Measurements from ENCODE around the gene MED16.
A peak's percentile ranks its signal among the peaks of the same experiment; 100 is the strongest.
"Not testable (repeated sequence)": the region's sequence is repeated elsewhere in the genome, so short reads cannot be mapped to it uniquely, and the experiment has no call there.

Gene MED16

DNA sequence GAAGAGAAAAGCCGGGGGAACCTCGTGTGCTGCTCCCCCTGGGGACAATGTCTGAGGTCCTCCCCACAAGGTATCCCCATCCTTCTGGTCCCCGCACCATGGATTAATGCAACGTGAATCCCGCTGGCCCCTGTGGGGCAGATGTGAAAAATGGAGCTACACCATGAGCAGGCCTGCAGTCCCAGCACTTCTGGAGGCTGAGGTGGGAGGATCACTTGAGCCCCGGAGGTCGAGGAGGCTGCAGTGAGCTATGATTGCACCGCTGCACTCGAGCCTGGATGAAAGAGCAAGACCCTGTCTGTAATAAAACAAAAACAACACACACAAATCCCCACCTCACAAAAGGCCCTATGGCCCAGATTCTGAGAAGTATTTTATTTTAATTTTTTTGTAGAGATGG, 34.7 kb downstream of the MED16 start:
- Mint-ChIP-seq H3K27me3 (peaks cover 4% of the 10 kb centered on the region), H3K4me3 (no peak overlapping the region), H3K27ac (no peak overlapping the region), H3K4me1 (peaks cover 8% of the 10 kb centered on the region), H3K9me3 (no peaks in the 10 kb centered on the region), H3K36me3 (no peaks in the 10 kb centered on the region)
- DNase-seq (ENCODE audit: low spot score in 2 of 2): no peak
- ATAC-seq (ENCODE audit: low read depth): no peak

DNA sequence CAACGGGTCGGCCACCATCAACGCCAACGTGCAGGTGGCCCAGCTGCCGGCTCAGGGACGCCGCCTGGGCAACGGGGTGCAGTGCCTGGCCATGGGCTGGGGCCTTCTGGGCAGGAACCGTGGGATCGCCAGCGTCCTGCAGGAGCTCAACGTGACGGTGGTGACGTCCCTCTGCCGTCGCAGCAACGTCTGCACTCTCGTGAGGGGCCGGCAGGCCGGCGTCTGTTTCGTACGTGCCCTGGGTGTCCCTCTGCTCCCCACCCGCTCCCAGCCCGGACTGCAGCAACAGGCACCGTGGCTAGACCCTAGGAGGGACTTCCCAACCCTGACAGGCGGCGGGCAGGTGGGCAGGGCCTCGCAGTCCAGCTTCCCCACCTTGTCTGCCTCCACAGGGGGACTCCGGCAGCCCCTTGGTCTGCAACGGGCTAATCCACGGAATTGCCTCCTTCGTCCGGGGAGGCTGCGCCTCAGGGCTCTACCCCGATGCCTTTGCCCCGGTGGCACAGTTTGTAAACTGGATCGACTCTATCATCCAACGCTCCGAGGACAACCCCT, 37.3 kb downstream of the MED16 start:
- no peaks in the 10 kb centered on the region for H3K36me3 Mint-ChIP-seq

DNA sequence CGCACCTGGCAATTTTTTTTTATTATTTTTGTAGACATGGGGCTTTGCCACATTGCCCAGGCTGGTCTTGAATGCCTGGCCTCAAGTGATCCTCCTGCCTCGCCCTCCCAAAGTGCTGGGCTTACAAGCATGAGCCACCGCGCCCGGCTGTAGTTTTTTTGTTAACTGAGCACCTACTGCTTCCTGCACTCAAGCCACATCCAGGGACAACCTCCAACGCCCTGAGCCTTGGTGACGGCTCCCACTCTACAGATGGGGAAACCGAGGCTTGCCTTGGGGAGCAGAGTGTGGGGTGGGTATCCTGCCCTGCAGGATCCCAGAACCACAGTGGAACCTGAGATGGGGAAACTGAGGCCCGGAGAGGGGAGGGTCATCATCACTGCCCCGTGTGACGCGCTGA, 37.8 kb downstream of the MED16 start:
- Mint-ChIP-seq H3K4me3 (no peak overlapping the region), H3K27ac (no peak overlapping the region), H3K27me3 (peaks cover 3% of the 10 kb centered on the region), H3K36me3 (no peaks in the 10 kb centered on the region), H3K9me3 (no peaks in the 10 kb centered on the region), H3K4me1 (peaks cover 2% of the 10 kb centered on the region)
- DNase-seq (ENCODE audit: low spot score in 2 of 2): no peak
- no peak for ATAC-seq (ENCODE audit: low read depth)

More for the DNA sequence above, 37.3 kb downstream of the MED16 start:
- H3K4me3 Mint-ChIP-seq: no peak overlapping the region
- DNase-seq (ENCODE audit: low spot score in 2 of 2) (no peak), ATAC-seq (ENCODE audit: low read depth) (no peak)
- H3K4me1 Mint-ChIP-seq: peaks cover 2% of the 10 kb centered on the region
- no peaks in the 10 kb centered on the region for H3K9me3 Mint-ChIP-seq
- no peak overlapping the region for H3K27ac Mint-ChIP-seq
- H3K27me3 Mint-ChIP-seq: no peaks in the 10 kb centered on the region

DNA sequence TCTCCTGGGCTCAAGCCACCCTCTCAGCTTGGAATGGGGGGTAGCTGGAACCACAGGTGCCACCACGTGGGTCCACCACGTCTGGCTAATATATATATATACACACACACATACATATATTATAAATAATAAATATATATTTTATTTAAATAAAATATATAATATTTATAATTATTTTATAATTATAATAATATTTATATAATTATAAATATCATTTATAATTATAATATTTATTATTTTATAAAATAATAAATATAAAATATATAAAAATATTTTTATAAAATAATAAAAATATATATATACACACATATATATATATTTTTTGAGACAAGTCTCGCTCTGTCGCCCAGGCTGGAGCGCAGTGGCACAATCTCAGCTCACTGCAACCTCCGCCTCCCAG, 38.4 kb downstream of the MED16 start:
- H3K36me3 Mint-ChIP-seq: no peaks in the 10 kb centered on the region
- H3K27me3 Mint-ChIP-seq: peaks cover 3% of the 10 kb centered on the region
- no peak for DNase-seq (ENCODE audit: low spot score in 2 of 2)
- peaks cover 2% of the 10 kb centered on the region for H3K4me1 Mint-ChIP-seq
- ATAC-seq (ENCODE audit: low read depth): no peak
- no peak overlapping the region for H3K4me3 Mint-ChIP-seq
- H3K9me3 Mint-ChIP-seq: no peaks in the 10 kb centered on the region
- H3K27ac Mint-ChIP-seq: no peak overlapping the region

DNA sequence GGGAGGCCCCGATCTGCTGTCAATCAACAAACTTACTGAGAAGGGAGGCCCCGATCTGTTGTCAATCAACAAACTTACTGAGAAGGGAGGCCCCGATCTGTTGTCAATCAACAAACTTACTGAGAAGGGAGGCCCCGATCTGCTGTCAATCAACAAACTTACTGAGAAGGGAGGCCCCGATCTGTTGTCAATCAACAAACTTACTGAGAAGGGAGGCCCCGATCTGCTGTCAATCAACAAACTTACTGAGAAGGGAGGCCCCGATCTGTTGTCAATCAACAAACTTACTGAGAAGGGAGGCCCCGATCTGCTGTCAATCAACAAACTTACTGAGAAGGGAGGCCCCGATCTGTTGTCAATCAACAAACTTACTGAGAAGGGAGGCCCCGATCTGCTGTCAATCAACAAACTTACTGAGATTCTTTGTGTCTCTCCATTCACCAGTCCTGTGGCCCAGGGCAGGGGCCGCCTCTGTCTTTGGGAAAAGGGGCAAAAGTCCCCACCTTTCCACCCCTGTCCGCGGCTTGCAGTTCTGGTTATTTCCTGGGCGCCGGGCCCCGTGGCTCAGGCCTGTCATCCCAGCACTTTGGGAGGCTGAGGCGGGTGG, 39.3 kb downstream of the MED16 start:
- DNase-seq (ENCODE audit: low spot score in 2 of 2); H3K4me1 Mint-ChIP-seq; H3K4me3 Mint-ChIP-seq; ATAC-seq (ENCODE audit: low read depth); H3K27me3 Mint-ChIP-seq; H3K27ac Mint-ChIP-seq; H3K9me3 Mint-ChIP-seq; H3K36me3 Mint-ChIP-seq: not testable (repeated sequence)

DNA sequence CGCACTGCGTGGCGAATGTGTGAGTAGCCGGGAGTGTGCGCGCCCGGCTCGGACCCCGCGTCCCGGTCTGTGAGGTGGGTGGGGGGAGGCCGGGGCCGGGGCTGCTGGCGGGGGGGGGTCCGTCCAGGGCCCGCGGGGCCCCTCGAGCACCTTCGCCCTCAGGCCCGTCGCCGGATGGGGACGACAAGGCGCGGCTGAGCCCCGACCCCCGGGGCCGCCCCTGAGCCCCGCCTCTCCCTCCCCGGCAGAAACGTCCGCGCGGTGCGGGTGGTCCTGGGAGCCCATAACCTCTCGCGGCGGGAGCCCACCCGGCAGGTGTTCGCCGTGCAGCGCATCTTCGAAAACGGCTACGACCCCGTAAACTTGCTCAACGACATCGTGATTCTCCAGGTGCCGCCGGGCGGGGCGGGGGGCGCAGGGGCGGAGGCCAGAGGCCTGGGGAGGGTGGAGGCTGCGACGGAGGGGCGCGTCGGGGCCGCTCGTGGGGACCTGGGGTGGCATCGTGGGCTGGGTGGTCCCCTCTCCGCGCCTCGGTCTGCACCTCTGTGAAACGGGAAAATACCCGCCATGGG, 39.9 kb downstream of the MED16 start:
- Mint-ChIP-seq H3K9me3 (no peaks in the 10 kb centered on the region), H3K27me3 (peaks cover 8% of the 10 kb centered on the region), H3K36me3 (no peaks in the 10 kb centered on the region), H3K27ac (no peak overlapping the region), H3K4me3 (no peak overlapping the region), H3K4me1 (peaks cover 2% of the 10 kb centered on the region)
- DNase-seq (ENCODE audit: low spot score in 2 of 2) (no peak), ATAC-seq (ENCODE audit: low read depth) (no peak)

DNA sequence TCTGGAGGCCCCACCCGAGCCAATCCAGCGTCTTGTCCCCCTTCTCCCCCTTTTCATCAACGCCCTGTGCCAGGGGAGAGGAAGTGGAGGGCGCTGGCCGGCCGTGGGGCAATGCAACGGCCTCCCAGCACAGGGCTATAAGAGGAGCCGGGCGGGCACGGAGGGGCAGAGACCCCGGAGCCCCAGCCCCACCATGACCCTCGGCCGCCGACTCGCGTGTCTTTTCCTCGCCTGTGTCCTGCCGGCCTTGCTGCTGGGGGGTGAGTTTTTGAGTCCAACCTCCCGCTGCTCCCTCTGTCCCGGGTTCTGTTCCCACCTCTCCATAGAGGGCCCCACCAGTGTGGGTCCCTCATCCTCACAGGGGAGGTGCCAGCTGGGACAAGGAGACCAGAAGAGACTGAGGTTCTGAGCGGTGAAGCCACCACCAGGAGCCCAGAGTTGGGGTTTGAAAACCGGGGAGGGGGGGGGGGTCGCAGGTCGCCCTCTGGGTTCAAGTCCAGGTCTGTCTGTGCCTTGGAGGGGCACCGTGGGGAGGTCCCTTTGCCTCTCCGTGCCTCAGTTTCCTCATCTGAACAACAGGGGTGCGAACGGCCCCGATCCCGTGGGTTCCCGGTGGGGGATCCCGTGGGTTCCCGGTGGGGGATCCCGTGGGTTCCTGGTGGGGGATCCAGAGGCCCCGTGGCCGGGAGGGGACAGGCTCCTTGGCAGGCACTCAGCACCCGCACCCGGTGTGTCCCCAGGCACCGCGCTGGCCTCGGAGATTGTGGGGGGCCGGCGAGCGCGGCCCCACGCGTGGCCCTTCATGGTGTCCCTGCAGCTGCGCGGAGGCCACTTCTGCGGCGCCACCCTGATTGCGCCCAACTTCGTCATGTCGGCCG, 40.6 kb downstream of the MED16 start, which contains the start of gene ELANE:
Gene ELANE (plus strand): TSS at position 168 of the 878 bp plus-strand sequence. CDS start 26 bp downstream, at position 194.
- H3K27ac Mint-ChIP-seq: no peak within 1 kb of the TSS

DNA sequence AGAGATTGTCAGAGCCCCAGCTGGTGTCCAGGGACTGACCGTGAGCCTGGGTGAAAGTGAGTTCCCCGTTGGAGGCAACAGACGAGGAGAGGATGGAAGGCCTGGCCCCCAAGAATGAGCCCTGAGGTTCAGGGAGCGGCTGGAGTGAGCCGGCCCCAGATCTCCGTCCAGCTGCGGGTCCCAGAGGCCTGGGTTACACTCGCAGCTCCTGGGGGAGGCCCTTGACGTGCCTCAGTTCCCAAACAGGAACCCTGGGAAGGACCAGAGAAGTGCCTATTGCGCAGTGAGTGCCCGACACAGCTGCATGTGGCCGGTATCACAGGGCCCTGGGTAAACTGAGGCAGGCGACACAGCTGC, 42.0 kb downstream of the MED16 start:
- H3K36me3 Mint-ChIP-seq: no peaks in the 10 kb centered on the region
- H3K9me3 Mint-ChIP-seq: no peaks in the 10 kb centered on the region
- no peak for DNase-seq (ENCODE audit: low spot score in 2 of 2)
- no peak overlapping the region for H3K4me3 Mint-ChIP-seq
- peaks cover 13% of the 10 kb centered on the region for H3K27me3 Mint-ChIP-seq
- no peak for ATAC-seq (ENCODE audit: low read depth)
- H3K27ac Mint-ChIP-seq: no peak overlapping the region
- no peaks in the 10 kb centered on the region for H3K4me1 Mint-ChIP-seq

More for the DNA sequence above, 40.6 kb downstream of the MED16 start, which contains the start of gene ELANE:
- H3K36me3 Mint-ChIP-seq: no peaks in the 10 kb centered on the region
- ATAC-seq (ENCODE audit: low read depth): no peak
- no peak within 1 kb of the TSS for H3K4me3 Mint-ChIP-seq
- no peak for DNase-seq (ENCODE audit: low spot score in 2 of 2)
- H3K27me3 Mint-ChIP-seq: peaks cover 8% of the 10 kb centered on the region
- peaks cover 2% of the 10 kb centered on the region for H3K4me1 Mint-ChIP-seq
- no peaks in the 10 kb centered on the region for H3K9me3 Mint-ChIP-seq

DNA sequence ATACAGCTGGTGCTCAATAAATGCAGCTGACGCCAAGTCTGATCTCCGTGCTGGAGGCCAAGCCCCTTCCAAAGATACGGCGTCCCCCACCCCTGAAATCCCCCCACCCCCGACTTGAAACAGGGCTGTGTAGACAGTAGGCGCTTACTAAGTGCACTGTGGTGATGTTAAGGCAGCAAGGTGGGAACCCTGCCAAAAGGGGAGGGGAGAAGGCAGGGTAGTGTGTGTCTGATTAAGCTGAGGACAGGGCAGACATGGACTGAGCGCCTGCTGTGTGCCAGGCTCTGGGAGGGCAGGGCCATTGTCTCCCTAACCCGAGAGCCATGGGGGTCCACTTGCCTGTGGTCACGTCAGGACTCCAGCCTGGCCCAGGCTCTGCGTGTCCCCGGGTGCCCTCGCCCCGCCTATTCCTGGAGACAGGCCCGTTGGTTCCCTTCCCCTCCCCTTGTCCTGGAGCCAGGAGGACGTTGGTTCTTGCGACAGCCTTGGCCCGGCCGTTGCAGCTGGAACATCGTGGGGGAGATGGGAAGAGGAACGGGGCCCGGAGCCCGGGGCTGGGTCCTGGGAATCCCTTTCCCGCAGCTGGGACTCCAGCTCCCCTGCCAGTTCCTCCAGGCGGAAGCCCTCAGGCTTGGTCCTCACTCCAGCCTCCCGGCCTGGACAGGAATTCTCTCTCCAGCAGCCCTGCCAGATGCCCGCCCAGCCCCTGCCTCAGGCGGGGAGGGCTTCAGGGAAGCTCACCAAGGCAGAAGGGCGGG, 42.6 kb downstream of the MED16 start:
- Mint-ChIP-seq H3K27ac (no peak overlapping the region), H3K36me3 (no peaks in the 10 kb centered on the region), H3K4me1 (no peaks in the 10 kb centered on the region), H3K27me3 (peaks cover 17% of the 10 kb centered on the region), H3K4me3 (no peak overlapping the region), H3K9me3 (no peaks in the 10 kb centered on the region)
- DNase-seq (ENCODE audit: low spot score in 2 of 2) (no peak), ATAC-seq (ENCODE audit: low read depth) (peak; percentile 24)

DNA sequence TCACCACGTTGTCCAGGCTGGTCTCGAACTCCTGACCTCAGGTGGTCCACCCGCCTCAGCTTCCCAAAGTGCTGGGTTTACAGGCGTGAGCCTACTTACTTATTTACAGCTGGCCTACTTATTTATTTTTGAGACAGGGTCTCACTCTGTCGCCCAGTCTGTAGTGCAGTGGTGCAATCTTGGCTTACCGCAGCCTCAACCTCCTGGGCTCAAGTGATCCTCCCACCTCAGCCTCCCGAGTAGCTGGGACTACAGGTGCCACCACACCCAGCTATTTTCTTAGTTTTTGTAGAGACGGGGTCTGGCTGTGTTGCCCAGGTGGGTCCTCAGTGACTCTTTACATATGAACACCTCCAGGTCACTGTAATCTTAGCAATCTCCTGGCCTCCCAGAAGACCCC, 43.8 kb downstream of the MED16 start:
- peaks cover 22% of the 10 kb centered on the region for H3K27me3 Mint-ChIP-seq
- not testable (repeated sequence) for H3K27ac Mint-ChIP-seq; DNase-seq (ENCODE audit: low spot score in 2 of 2); H3K4me1 Mint-ChIP-seq; ATAC-seq (ENCODE audit: low read depth); H3K36me3 Mint-ChIP-seq; H3K4me3 Mint-ChIP-seq; H3K9me3 Mint-ChIP-seq

DNA sequence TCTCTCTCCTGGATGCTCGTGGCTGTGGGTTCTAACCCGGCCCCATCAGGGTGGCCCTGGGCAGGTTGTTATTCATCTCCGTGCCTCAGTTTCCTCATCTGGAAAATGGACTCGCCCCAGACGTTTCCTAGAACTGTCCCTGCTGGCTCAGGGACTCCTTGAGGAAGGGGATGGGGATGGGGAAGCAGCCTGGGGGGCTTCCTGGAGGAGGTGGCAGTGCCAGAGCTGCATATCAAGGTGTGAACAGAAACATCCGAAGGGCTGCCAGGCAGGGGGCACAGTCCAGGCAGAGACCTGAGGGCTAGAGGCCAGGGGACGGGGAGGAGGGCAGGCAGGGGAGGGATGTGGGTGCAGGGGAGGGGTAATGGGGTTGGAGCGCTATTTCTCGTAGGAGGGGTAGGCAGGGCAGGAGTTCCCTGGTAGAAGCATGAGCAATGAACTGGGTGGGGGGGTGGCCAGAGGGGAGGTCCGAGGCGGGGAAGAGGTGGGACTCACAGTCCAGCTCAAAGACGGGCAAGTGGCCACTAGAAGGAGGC, 44.5 kb downstream of the MED16 start:
- Mint-ChIP-seq H3K4me3 (no peak overlapping the region), H3K36me3 (peaks cover 2% of the 10 kb centered on the region), H3K27ac (no peak overlapping the region), H3K9me3 (no peaks in the 10 kb centered on the region), H3K27me3 (peaks cover 22% of the 10 kb centered on the region), H3K4me1 (peaks cover 4% of the 10 kb centered on the region)
- DNase-seq (ENCODE audit: low spot score in 2 of 2) (no peak), ATAC-seq (ENCODE audit: low read depth) (no peak)

DNA sequence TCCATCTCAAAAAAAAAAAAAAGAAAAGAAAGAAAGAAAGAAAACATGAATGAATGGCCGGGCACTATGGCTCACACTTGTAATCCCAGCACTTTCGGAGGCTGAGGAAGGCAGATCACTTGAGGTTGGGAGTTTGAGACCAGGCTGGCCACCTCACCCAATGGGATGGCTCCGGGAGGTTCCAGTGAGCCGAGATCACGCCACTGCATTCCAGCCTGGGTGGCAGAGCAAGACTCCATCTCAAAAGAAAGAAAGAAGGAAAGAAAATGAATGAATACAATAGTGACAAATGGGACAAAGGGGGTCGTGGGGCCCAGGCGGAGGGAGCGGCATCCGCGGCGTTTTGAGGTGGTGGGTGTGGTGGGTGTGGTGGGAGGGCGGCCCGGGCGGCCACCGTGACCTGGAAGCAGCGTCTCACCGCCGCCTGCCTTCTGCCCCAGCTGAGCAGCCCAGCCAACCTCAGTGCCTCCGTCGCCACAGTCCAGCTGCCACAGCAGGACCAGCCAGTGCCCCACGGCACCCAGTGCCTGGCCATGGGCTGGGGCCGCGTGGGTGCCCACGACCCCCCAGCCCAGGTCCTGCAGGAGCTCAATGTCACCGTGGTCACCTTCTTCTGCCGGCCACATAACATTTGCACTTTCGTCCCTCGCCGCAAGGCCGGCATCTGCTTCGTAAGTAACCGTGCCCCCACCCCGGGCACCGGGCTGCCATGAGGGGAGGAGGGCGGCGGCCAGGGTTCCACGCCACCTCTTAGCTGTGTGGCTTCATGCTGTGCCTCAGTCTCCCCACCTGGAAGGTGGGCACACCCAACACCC, 47.1 kb downstream of the MED16 start:
- ATAC-seq (ENCODE audit: low read depth): no peak
- Mint-ChIP-seq H3K27me3 (peaks cover 30% of the 10 kb centered on the region), H3K4me1 (peaks cover 7% of the 10 kb centered on the region), H3K27ac (no peak overlapping the region), H3K36me3 (peaks cover 5% of the 10 kb centered on the region), H3K4me3 (no peak overlapping the region), H3K9me3 (peaks cover 3% of the 10 kb centered on the region)
- no peak for DNase-seq (ENCODE audit: low spot score in 2 of 2)

DNA sequence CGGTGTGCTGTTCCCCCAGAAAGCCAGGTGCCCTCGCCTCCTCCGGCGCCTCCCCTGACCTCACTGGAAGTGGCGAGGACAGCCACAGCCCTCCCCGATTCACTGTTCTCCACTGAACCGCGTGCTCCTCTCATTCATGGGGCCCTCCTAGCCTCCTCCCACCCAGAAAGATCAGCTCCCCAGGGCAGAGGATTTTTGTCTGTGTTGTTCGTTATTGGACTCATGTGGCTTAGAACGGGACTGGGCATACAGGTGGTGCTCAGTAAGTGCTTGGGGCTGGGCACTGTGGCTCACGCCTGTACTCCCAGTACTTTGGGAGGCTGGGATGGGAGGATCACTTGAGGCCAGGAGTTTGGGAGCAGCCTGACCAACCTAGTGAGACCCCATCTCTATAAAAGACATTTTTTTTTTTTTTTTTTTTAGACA, 48.4 kb downstream of the MED16 start:
- ATAC-seq (ENCODE audit: low read depth): no peak

More for the DNA sequence above, 48.4 kb downstream of the MED16 start:
- Mint-ChIP-seq H3K27me3 (peaks cover 27% of the 10 kb centered on the region), H3K27ac (peak overlapping the region; percentile 26), H3K4me1 (peaks cover 7% of the 10 kb centered on the region), H3K9me3 (peaks cover 3% of the 10 kb centered on the region), H3K4me3 (no peak overlapping the region), H3K36me3 (peaks cover 5% of the 10 kb centered on the region)
- DNase-seq (ENCODE audit: low spot score in 2 of 2): no peak

Data from memory B cell (primary cell).